ENCODE measurements around the gene CD81.

The CD81 gene

GRCh38 chr11:2369896-2370295 is 7.2 kb upstream of the CD81 start:
- no peak overlapping the region for H3K27ac ChIP-seq
- peaks cover 55% of the 10 kb centered on the region for H3K4me1 ChIP-seq
- 0 out of 2 replicates have a peak, but pooled peaks cover 3% of the 10 kb centered on the region for H3K9me3 ChIP-seq
- TF ChIP-seq Cebpa-rat (IDR thresholded peaks at IDR 0.05), result no peak
- H3K27me3 ChIP-seq, result no peaks in the 10 kb centered on the region
- H3K4me2 ChIP-seq, result no peak overlapping the region
- H3K4me3 ChIP-seq, result no peak overlapping the region
- H4K20me1 ChIP-seq, result no peaks in the 10 kb centered on the region
- H3K36me3 ChIP-seq, result no peaks in the 10 kb centered on the region
- 0 out of 2 replicates have a peak overlapping the region, but pooled peaks have one; percentile 5 for H3K9ac ChIP-seq

- no peak overlapping the region for H3K4me2 ChIP-seq
- peaks cover 2% of the 10 kb centered on the region for H3K36me3 ChIP-seq
- H3K4me3 ChIP-seq, result no peak overlapping the region
- no peaks in the 10 kb centered on the region for H3K27me3 ChIP-seq
- no peak for TF ChIP-seq Cebpa-rat (IDR thresholded peaks at IDR 0.05)
- H3K4me1 ChIP-seq, result peaks cover 27% of the 10 kb centered on the region
- no peak overlapping the region for H3K27ac ChIP-seq
- H4K20me1 ChIP-seq, result peaks cover 33% of the 10 kb centered on the region
- 0 out of 2 replicates have a peak, but pooled peaks cover 3% of the 10 kb centered on the region for H3K9me3 ChIP-seq
- no peak overlapping the region for H3K9ac ChIP-seq
These were observed 2.5 kb upstream of the CD81 start for GRCh38 chr11:2374456-2375201.

- Histone ChIP-seq H4K20me1 (peaks cover 41% of the 10 kb centered on the region), H3K36me3 (peaks cover 10% of the 10 kb centered on the region), H3K4me2 (no peak overlapping the region), H3K4me3 (no peak overlapping the region), H3K9me3 (peaks cover 5% of the 10 kb centered on the region; the same call in 1 of the 2 replicates), H3K27ac (no peak overlapping the region), H3K4me1 (peaks cover 32% of the 10 kb centered on the region), H3K27me3 (no peaks in the 10 kb centered on the region), H3K9ac (no peak overlapping the region)
- TF ChIP-seq Cebpa-rat (IDR thresholded peaks at IDR 0.05), result no peak
These were observed 1.7 kb upstream of the CD81 start for GRCh38 chr11:2375341-2375853.

GRCh38 chr11:2375964-2376551 is 1.1 kb upstream of the CD81 start:
- peak overlapping the region; percentile 87; the same call in 1 of the 2 replicates for H3K4me2 ChIP-seq

GRCh38 chr11:2377511-2378443 is 667 bp downstream of the CD81 start:
- Histone ChIP-seq H3K9me3 (peaks cover 14% of the 10 kb centered on the region; the same call in 1 of the 2 replicates), H3K4me2 (peak overlapping the region; percentile 89), H4K20me1 (peaks cover 64% of the 10 kb centered on the region), H3K27me3 (no peaks in the 10 kb centered on the region), H3K4me3 (peak overlapping the region; percentile 97), H3K4me1 (peaks cover 51% of the 10 kb centered on the region), H3K36me3 (peaks cover 30% of the 10 kb centered on the region), H3K9ac (peak overlapping the region; percentile 94), H3K27ac (peak overlapping the region; percentile 92)
- no peak for TF ChIP-seq Cebpa-rat (IDR thresholded peaks at IDR 0.05)

More at GRCh38 chr11:2375964-2376551, 1.1 kb upstream of the CD81 start:
- Histone ChIP-seq H3K27ac (no peak overlapping the region), H3K27me3 (no peaks in the 10 kb centered on the region), H3K4me3 (no peak overlapping the region), H3K36me3 (peaks cover 16% of the 10 kb centered on the region), H3K9me3 (peaks cover 12% of the 10 kb centered on the region; the same call in 1 of the 2 replicates), H4K20me1 (peaks cover 47% of the 10 kb centered on the region), H3K9ac (no peak overlapping the region), H3K4me1 (peaks cover 39% of the 10 kb centered on the region)
- TF ChIP-seq Cebpa-rat (IDR thresholded peaks at IDR 0.05), result no peak

- Histone ChIP-seq H3K4me1 (peaks cover 60% of the 10 kb centered on the region), H3K36me3 (peaks cover 30% of the 10 kb centered on the region), H3K27ac (peak overlapping the region; percentile 92; the same call in 1 of the 2 replicates), H4K20me1 (peaks cover 73% of the 10 kb centered on the region), H3K4me3 (peak overlapping the region; percentile 97), H3K27me3 (no peaks in the 10 kb centered on the region), H3K9me3 (peaks cover 14% of the 10 kb centered on the region; the same call in 1 of the 2 replicates), H3K9ac (peak overlapping the region; percentile 94), H3K4me2 (peak overlapping the region; percentile 89)
- no peak for TF ChIP-seq Cebpa-rat (IDR thresholded peaks at IDR 0.05)
These were observed 1.6 kb downstream of the CD81 start for GRCh38 chr11:2378527-2379210.

GRCh38 chr11:2379466-2380174 is 2.5 kb downstream of the CD81 start:
- Histone ChIP-seq H4K20me1 (peaks cover 80% of the 10 kb centered on the region), H3K4me2 (peak overlapping the region; percentile 98), H3K27ac (peak overlapping the region; percentile 86), H3K4me1 (peaks cover 66% of the 10 kb centered on the region), H3K9me3 (peaks cover 14% of the 10 kb centered on the region; the same call in 1 of the 2 replicates), H3K4me3 (peak overlapping the region; percentile 56), H3K27me3 (no peaks in the 10 kb centered on the region), H3K9ac (peak overlapping the region; percentile 65; the same call in 1 of the 2 replicates), H3K36me3 (peaks cover 30% of the 10 kb centered on the region)
- no peak for TF ChIP-seq Cebpa-rat (IDR thresholded peaks at IDR 0.05)

GRCh38 chr11:2380396-2380795 is 3.3 kb downstream of the CD81 start:
- Histone ChIP-seq H4K20me1 (peaks cover 88% of the 10 kb centered on the region), H3K9me3 (peaks cover 14% of the 10 kb centered on the region; the same call in 1 of the 2 replicates), H3K36me3 (peaks cover 30% of the 10 kb centered on the region), H3K4me1 (peaks cover 74% of the 10 kb centered on the region), H3K4me2 (peak overlapping the region; percentile 98), H3K9ac (no peak overlapping the region), H3K27me3 (no peaks in the 10 kb centered on the region), H3K4me3 (0 out of 2 replicates have a peak overlapping the region, but pooled peaks have one; percentile 56), H3K27ac (peak overlapping the region; percentile 86; the same call in 1 of the 2 replicates)
- TF ChIP-seq Cebpa-rat (IDR thresholded peaks at IDR 0.05), result no peak
